Neutrophil (primary cell): ENCODE results near the gene SUN1.

Experiments
- H3K27ac ChIP-seq: fragments of 200-600 bp; sonication (generic); 2 replicates; pipeline ENCODE4 v1.5.1; 2016; ENCODE audit warnings: mild to moderate bottlenecking, moderate library complexity
- H3K27me3 ChIP-seq: fragments of 200-600 bp; sonication (generic); 2 replicates; pipeline ENCODE4 v1.6.0; 2016; ENCODE audit warnings: mild to moderate bottlenecking
- H3K36me3 ChIP-seq: fragments of 200-600 bp; sonication (generic); 2 replicates; pipeline ENCODE4 v1.5.1; 2017
- H3K4me1 ChIP-seq, 2 experiments: fragments of 200-600 bp in 1 of 2; sonication (generic) in 1 of 2; 1 replicate in 1 of 2; 2 replicates in 1 of 2; pipeline versions ENCODE4 v1.5.1 to v1.6.1; 2013 to 2016; ENCODE audit warnings: low read depth in 1 of 2, low read length in 1 of 2, mild to moderate bottlenecking in 1 of 2, moderate library complexity in 1 of 2; ENCODE audit not compliant: control insufficient read depth in 1 of 2, insufficient read depth in 1 of 2
- H3K4me3 ChIP-seq, 2 experiments: fragments of 200-600 bp in 1 of 2; sonication (generic) in 1 of 2; 1 replicate in 1 of 2; 2 replicates in 1 of 2; pipeline ENCODE4 v1.5.1; 2013 to 2016; ENCODE audit warnings: low read depth in 1 of 2, low read length in 1 of 2, mild to moderate bottlenecking in 1 of 2, moderate library complexity in 1 of 2
- H3K9me3 ChIP-seq: fragments of 200-600 bp; sonication (generic); 2 replicates; pipeline ENCODE4 v1.5.1; 2016
- CTCF ChIP-seq: fragments of 200-600 bp; sonication (generic); IDR thresholded peaks from 2 replicates; pipeline ENCODE4 v1.5.1; 2016; ENCODE audit warnings: antibody characterized with exemption

The SUN1 gene

GRCh38 chr7:891805-892204 is 59.5 kb downstream of the SUN1 start:
- peaks cover 93% of the 10 kb centered on the region for H3K36me3 ChIP-seq

GRCh38 chr7:892648-893593 is 60.6 kb downstream of the SUN1 start:
- Histone ChIP-seq H3K4me3 (no peak overlapping the region), H3K4me1 (no peaks in the 10 kb centered on the region), H3K27me3 (no peaks in the 10 kb centered on the region), H3K9me3 (no peaks in the 10 kb centered on the region), H3K27ac (no peak overlapping the region), H3K36me3 (peaks cover 93% of the 10 kb centered on the region)
- no peak for TF ChIP-seq CTCF

More at GRCh38 chr7:891805-892204, 59.5 kb downstream of the SUN1 start:
- Histone ChIP-seq H3K27me3 (no peaks in the 10 kb centered on the region), H3K4me3 (no peak overlapping the region), H3K9me3 (no peaks in the 10 kb centered on the region), H3K4me1 (no peaks in the 10 kb centered on the region), H3K27ac (no peak overlapping the region)
- no peak for TF ChIP-seq CTCF

GRCh38 chr7:893686-894085 is 61.4 kb downstream of the SUN1 start:
- no peak for TF ChIP-seq CTCF
- Histone ChIP-seq H3K4me3 (no peak overlapping the region), H3K4me1 (no peaks in the 10 kb centered on the region), H3K27me3 (no peaks in the 10 kb centered on the region), H3K9me3 (no peaks in the 10 kb centered on the region), H3K27ac (no peak overlapping the region), H3K36me3 (peaks cover 93% of the 10 kb centered on the region)

GRCh38 chr7:894164-894867 is 62.0 kb downstream of the SUN1 start:
- Histone ChIP-seq H3K9me3 (no peaks in the 10 kb centered on the region), H3K4me1 (no peaks in the 10 kb centered on the region), H3K4me3 (no peak overlapping the region), H3K27me3 (no peaks in the 10 kb centered on the region), H3K27ac (no peak overlapping the region), H3K36me3 (peaks cover 93% of the 10 kb centered on the region)
- no peak for TF ChIP-seq CTCF

GRCh38 chr7:894927-895450 is 62.7 kb downstream of the SUN1 start:
- Histone ChIP-seq H3K4me1 (no peaks in the 10 kb centered on the region), H3K4me3 (no peak overlapping the region), H3K9me3 (no peaks in the 10 kb centered on the region), H3K27me3 (no peaks in the 10 kb centered on the region), H3K36me3 (peaks cover 98% of the 10 kb centered on the region), H3K27ac (no peak overlapping the region)
- no peak for TF ChIP-seq CTCF
